Measurements from ENCODE around the gene TENM3.

The TENM3 gene

GRCh38 chr4:182339221-182339641 is 96.0 kb downstream of the TENM3 start:
- DNase-seq (ENCODE audit: low read depth) = no peak
- TF ChIP-seq CTCF (IDR thresholded peaks at IDR 0.05; ENCODE audit: control insufficient read depth, insufficient read depth, low read depth, low read length, missing control alignments) = no peak
- H3K4me3 ChIP-seq (ENCODE audit: control insufficient read depth, low read depth, low read length) = no peak overlapping the region

GRCh38 chr4:182343453-182343852 is 100.3 kb downstream of the TENM3 start:
- no peak for TF ChIP-seq CTCF (IDR thresholded peaks at IDR 0.05; ENCODE audit: control insufficient read depth, insufficient read depth, low read depth, low read length, missing control alignments)
- no peak overlapping the region for H3K4me3 ChIP-seq (ENCODE audit: control insufficient read depth, low read depth, low read length)
- DNase-seq (ENCODE audit: low read depth) = no peak

- H3K4me3 ChIP-seq (ENCODE audit: control insufficient read depth, low read depth, low read length) = no peak overlapping the region
- no peak for TF ChIP-seq CTCF (IDR thresholded peaks at IDR 0.05; ENCODE audit: control insufficient read depth, insufficient read depth, low read depth, low read length, missing control alignments)
- DNase-seq (ENCODE audit: low read depth) = no peak
Observed at GRCh38 chr4:182344968-182345367, 101.8 kb downstream of the TENM3 start.

GRCh38 chr4:182346250-182346649 is 103.0 kb downstream of the TENM3 start:
- no peak for TF ChIP-seq CTCF (IDR thresholded peaks at IDR 0.05; ENCODE audit: control insufficient read depth, insufficient read depth, low read depth, low read length, missing control alignments)
- DNase-seq (ENCODE audit: low read depth) = no peak
- no peak overlapping the region for H3K4me3 ChIP-seq (ENCODE audit: control insufficient read depth, low read depth, low read length)

GRCh38 chr4:182346675-182347375 is 103.6 kb downstream of the TENM3 start:
- H3K4me3 ChIP-seq (ENCODE audit: control insufficient read depth, low read depth, low read length) = no peak overlapping the region
- no peak for TF ChIP-seq CTCF (IDR thresholded peaks at IDR 0.05; ENCODE audit: control insufficient read depth, insufficient read depth, low read depth, low read length, missing control alignments)
- DNase-seq (ENCODE audit: low read depth) = no peak

- DNase-seq (ENCODE audit: low read depth) = no peak
- no peak overlapping the region for H3K4me3 ChIP-seq (ENCODE audit: control insufficient read depth, low read depth, low read length)
- TF ChIP-seq CTCF (IDR thresholded peaks at IDR 0.05; ENCODE audit: control insufficient read depth, insufficient read depth, low read depth, low read length, missing control alignments) = no peak
Observed at GRCh38 chr4:182348779-182349326, 105.7 kb downstream of the TENM3 start.
